BE2C (cell line): Measurements from ENCODE around the gene SMU1.

Source experiments
- DNase-seq: peaks from one replicate; pipeline ENCODE4 v3.0.0-alpha.2; 2020
- H3K27me3 ChIP-seq: fragments of 250-450 bp; sonication (Bioruptor Pico); 2 replicates; pipeline ENCODE4 v1.5.1; 2020; ENCODE audit warnings: mild to moderate bottlenecking
- H3K36me3 ChIP-seq: fragments of 250-450 bp; sonication (Bioruptor Pico); 2 replicates; pipeline ENCODE4 v1.5.1; 2020; ENCODE audit warnings: mild to moderate bottlenecking
- H3K4me1 ChIP-seq: fragments of 250-450 bp; sonication (Bioruptor Pico); 2 replicates; pipeline ENCODE4 v1.5.1; 2020
- H3K4me3 ChIP-seq: 2 replicates; pipeline ENCODE4 v1.5.1; 2011; ENCODE audit warnings: low read depth, low read length
- H3K9me3 ChIP-seq: fragments of 250-450 bp; sonication (Bioruptor Pico); 2 replicates; pipeline ENCODE4 v1.5.1; 2020
- TF ChIP-seq, protein P1 (sequence below): IDR thresholded peaks from 2 replicates; pipeline ENCODE4 v1.5.1; 2012; ENCODE audit warnings: mild to moderate bottlenecking, low read depth, low read length

Gene SMU1

GRCh38 chr9:33108472-33108871, 32.0 kb upstream of the SMU1 start:
- Histone ChIP-seq H3K36me3 (no peaks in the 10 kb centered on the region), H3K27me3 (no peaks in the 10 kb centered on the region), H3K9me3 (no peaks in the 10 kb centered on the region), H3K4me1 (no peaks in the 10 kb centered on the region), H3K4me3 (no peak overlapping the region)
- no peak for DNase-seq
- TF ChIP-seq, protein P1, sequence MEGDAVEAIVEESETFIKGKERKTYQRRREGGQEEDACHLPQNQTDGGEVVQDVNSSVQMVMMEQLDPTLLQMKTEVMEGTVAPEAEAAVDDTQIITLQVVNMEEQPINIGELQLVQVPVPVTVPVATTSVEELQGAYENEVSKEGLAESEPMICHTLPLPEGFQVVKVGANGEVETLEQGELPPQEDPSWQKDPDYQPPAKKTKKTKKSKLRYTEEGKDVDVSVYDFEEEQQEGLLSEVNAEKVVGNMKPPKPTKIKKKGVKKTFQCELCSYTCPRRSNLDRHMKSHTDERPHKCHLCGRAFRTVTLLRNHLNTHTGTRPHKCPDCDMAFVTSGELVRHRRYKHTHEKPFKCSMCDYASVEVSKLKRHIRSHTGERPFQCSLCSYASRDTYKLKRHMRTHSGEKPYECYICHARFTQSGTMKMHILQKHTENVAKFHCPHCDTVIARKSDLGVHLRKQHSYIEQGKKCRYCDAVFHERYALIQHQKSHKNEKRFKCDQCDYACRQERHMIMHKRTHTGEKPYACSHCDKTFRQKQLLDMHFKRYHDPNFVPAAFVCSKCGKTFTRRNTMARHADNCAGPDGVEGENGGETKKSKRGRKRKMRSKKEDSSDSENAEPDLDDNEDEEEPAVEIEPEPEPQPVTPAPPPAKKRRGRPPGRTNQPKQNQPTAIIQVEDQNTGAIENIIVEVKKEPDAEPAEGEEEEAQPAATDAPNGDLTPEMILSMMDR: no peak

DNA sequence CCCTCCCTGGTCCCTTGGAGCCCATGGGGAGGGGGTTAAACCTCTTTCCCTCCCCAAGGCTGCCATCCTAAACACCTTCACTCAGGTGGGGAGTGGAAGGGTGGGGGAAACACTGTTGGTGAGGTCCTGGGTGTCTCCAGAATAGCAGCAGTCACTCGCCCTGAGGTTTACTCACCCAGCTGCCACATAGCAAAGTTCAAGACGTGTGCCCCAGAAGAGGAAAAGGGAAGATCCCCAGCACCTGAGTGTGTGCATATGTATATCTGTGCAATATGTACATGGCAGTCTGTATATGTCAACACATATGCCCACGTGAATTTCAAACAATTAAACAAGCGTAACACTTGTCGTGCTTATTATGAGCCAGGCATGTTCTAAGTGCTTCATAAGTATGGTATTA, 31.3 kb upstream of the SMU1 start:
- Histone ChIP-seq H3K36me3 (no peaks in the 10 kb centered on the region), H3K27me3 (no peaks in the 10 kb centered on the region), H3K4me1 (no peaks in the 10 kb centered on the region), H3K4me3 (no peak overlapping the region), H3K9me3 (no peaks in the 10 kb centered on the region)
- no peak for DNase-seq
- TF ChIP-seq, protein P1: no peak

- Histone ChIP-seq H3K36me3 (no peaks in the 10 kb centered on the region), H3K9me3 (no peaks in the 10 kb centered on the region), H3K27me3 (no peaks in the 10 kb centered on the region), H3K4me1 (no peaks in the 10 kb centered on the region), H3K4me3 (no peak overlapping the region)
- peak; percentile 24 for DNase-seq
- TF ChIP-seq, protein P1: no peak
These were observed 30.6 kb upstream of the SMU1 start for GRCh38 chr9:33106827-33107621.

GRCh38 chr9:33106372-33106771, 29.9 kb upstream of the SMU1 start:
- Histone ChIP-seq H3K4me3 (no peak overlapping the region), H3K36me3 (no peaks in the 10 kb centered on the region), H3K9me3 (no peaks in the 10 kb centered on the region), H3K27me3 (no peaks in the 10 kb centered on the region), H3K4me1 (no peaks in the 10 kb centered on the region)
- TF ChIP-seq, protein P1: no peak
- DNase-seq: no peak

- Histone ChIP-seq H3K4me1 (no peaks in the 10 kb centered on the region), H3K4me3 (no peak overlapping the region), H3K27me3 (no peaks in the 10 kb centered on the region), H3K9me3 (no peaks in the 10 kb centered on the region), H3K36me3 (no peaks in the 10 kb centered on the region)
- TF ChIP-seq, protein P1: no peak
- DNase-seq: no peak
These were observed 29.5 kb upstream of the SMU1 start for GRCh38 chr9:33105959-33106358.

DNA sequence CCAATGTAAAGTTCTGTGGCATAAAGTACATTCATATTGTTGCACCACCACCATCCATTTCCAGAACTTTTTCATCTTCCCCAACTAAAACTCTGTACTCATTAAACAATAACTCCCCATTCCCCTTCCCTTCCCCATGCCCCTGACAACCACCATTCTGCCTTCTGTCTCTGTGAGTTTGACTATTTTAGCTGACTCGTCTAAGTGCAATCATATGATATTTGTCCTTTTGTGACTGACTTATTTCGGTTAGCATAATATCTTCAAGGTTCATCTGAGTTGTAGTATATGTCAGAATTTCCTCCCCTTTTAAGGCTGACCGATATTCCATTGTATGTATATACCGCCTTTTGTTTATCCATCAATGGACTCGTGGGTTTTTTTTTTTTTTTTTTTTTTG, 29.0 kb upstream of the SMU1 start:
- TF ChIP-seq, protein P1: no peak
- H3K4me3 ChIP-seq: no peak overlapping the region
- no peaks in the 10 kb centered on the region for H3K4me1 ChIP-seq
- H3K36me3 ChIP-seq: no peaks in the 10 kb centered on the region
- no peak for DNase-seq
- no peaks in the 10 kb centered on the region for H3K9me3 ChIP-seq
- H3K27me3 ChIP-seq: no peaks in the 10 kb centered on the region
